SU-DHL-6 (cell line): ENCODE data around the gene UVSSA.

Experiments
- CTCF ChIP-seq: fragments of 200-600 bp; sonication (generic); IDR thresholded peaks from one replicate; pipeline ENCODE4 v1.5.1; 2017; ENCODE audit warnings: antibody characterized with exemption, mild to moderate bottlenecking, low read length, moderate library complexity; ENCODE audit not compliant: insufficient read depth, poor library complexity, severe bottlenecking
- EZH2phosphoT487 ChIP-seq: fragments of 200-600 bp; sonication (generic), shearing (Covaris generic); conservative IDR thresholded peaks from 2 replicates; pipeline ENCODE4 v1.6.1; 2018; ENCODE audit warnings: mild to moderate bottlenecking, antibody characterized with exemption, low read length, moderate library complexity, mixed read lengths

GRCh38 chr4:1377606-1378261 is 30.7 kb downstream of the UVSSA start:
- TF ChIP-seq CTCF: no peak
- no peak for TF ChIP-seq EZH2phosphoT487
